Measurements from ENCODE around the gene SGK1.

- TF ChIP-seq EZH2 (IDR thresholded peaks at IDR 0.05; ENCODE audit: low read length, unreplicated experiment) (no peak), CTCF (conservative IDR thresholded peaks at IDR 0.05; ENCODE audit: low read depth, low read length) (no peak)
Measured at GRCh38 chr6:134347885-134348805, 30.2 kb upstream of the SGK1 start.
